NCI-H2029 treated with DMSO at 0.1 percent for 48 hours (cell line): ENCODE measurements around the gene HK3.

ENCODE experiments used
- DNase-seq: peaks from one replicate; lab custom pipeline; 2025; lab: John Stamatoyannopoulos, UW

The HK3 gene

GRCh38 chr5:176849611-176850227, 49.4 kb downstream of the HK3 start:
- DNase-seq: no peak

DNA sequence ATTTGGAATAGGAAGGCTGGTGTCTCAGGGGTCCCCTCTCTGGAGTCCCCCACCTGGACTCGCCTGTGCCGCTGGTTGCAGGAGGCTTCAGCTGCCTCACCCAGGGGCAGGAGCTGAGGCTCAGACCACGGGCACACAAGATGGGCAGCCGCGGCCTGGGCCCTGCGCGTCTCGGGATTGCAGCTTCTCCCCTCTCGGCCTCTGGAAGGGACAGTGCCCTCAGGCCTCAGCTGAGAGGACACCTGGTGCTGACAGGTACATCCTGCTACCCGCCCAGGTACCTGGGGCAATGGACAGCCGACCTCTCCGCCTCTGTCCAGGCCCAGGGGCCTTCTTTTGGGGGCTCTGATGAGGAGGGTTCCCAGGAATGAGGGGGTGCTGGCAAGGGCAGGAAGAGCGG, 50.5 kb downstream of the HK3 start:
- DNase-seq: no peak

DNA sequence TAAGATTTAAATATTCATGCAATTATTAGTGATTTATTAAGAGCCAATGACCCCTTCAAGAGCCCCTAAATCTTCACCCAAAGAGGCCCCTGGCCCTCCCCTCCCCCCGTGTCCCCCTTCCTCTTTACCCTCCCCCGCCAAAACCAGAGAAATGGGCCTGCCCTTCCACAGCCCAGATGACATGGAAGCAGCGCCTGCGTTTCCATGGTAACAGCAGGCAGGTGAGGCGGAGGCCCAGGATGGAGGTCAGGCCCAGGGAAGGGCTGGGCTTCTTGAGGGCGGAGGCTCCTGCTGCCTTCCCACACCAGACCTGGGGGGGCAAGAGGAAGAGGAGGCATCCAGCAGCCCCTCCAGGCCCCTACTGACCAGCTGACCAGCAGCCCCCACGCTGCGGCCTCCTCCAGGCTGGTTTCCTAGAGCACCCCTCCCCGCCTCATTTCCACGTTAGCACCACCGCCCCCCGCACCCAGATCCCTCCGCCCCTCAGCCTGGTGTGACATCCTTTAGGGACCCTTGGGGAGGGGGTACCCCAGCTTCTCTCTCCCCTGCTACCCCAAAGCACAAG, 51.3 kb downstream of the HK3 start:
- no peak for DNase-seq

- DNase-seq: no peak
Observed at GRCh38 chr5:176847148-176847547, 52.0 kb downstream of the HK3 start.

GRCh38 chr5:176846335-176847140, 52.6 kb downstream of the HK3 start:
- no peak for DNase-seq

DNA sequence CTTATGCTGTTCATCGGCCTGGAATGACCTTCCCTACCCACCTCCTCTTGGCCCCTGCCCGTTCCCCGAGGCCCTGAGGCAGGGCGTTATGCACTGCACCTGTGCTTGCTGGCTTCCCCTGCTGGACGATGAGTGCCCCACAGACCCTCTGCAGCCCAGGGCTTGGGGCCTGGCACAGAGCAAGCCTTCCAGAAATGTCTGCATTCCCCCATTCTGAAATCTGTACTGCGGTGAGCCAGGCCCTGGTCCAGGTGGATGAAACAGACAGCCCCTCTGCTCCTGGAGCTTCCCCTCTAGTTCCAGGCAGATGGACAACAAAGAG, 53.8 kb downstream of the HK3 start:
- DNase-seq: no peak

GRCh38 chr5:176844706-176845391, 54.3 kb downstream of the HK3 start:
- DNase-seq: peak; percentile 33

DNA sequence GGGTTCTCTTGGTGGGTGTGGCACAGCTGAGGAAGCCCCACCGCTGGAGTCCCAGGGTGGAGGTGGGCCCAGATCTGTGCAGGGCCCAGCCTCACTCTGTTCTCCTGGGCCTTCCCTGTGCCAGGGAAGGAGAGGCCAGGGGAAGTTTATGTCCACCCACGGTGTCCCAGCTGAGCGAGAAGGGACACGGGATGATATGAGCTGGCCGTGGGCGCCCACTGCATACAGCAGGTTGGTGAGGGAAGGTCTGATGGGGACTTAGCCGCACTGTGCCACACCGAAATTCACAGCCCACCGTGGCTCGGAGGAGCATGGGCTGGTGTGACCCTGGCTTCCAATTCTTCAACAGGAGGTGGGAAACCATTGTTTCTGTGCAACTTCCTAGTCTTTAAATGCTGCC, 54.9 kb downstream of the HK3 start:
- DNase-seq: no peak

- no peak for DNase-seq
Observed at GRCh38 chr5:176843673-176844072, 55.5 kb downstream of the HK3 start.

DNA sequence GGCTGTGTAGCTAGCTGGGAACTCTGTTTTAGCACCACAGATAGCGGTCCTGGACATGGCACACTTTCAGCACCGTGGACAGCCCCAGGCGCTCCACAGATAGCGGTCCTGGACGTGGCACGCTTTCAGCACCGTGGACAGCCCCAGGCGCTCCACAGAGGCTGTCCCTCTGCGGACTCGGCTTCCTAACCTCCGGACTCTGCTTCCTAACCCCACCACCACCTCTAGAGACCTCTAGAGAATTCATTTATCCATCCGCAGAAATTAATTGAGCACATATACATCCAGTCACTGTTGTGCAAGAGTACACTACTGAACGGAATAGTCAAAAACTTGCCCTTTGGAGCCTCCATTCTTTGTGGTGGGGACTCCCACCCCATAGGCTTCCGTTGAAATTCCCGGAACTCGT, 61.4 kb downstream of the HK3 start:
- no peak for DNase-seq

DNA sequence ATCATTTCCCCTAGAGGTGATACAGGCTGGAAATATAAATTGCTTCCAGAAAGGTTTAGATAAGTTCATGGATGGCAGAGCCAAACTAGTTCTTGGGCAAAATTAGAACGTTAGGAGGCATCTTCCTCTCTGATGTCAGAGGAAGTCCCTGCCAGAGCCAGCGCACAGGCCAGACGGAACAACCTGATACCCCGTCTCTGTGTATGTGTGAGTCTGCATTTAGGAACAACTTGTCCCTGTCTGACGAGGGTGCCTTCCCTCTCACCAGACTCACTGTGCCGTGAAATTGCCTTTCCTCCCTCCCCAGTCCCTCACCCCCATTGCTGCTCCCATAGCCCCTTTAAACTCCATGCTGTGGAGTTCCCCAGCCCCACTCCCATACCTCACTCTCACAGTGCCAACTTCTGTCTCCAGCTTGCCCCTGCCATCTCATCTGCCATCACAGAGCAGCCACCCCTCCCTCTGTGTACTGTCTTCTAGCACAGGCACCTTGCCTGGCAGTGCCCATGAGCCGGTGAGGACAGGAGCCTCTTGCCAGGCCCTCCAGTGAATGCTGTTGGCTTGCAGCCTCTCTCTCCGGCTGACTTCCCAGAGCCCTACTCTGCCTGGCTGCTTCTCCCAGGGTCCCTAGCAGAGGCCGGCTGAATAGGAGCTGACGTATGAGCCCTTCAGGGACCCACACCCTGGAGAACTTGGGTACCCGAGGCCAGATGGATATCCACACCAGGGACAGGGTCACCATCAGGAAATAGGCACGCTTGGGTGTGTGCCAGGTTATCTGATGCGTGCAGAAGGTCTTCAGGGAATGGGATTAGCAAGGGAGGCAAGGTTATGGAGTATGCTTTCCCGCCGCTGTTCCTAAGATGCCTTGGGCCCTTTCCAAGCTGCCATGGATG, 62.1 kb downstream of the HK3 start:
- DNase-seq: peak; percentile 60

DNA sequence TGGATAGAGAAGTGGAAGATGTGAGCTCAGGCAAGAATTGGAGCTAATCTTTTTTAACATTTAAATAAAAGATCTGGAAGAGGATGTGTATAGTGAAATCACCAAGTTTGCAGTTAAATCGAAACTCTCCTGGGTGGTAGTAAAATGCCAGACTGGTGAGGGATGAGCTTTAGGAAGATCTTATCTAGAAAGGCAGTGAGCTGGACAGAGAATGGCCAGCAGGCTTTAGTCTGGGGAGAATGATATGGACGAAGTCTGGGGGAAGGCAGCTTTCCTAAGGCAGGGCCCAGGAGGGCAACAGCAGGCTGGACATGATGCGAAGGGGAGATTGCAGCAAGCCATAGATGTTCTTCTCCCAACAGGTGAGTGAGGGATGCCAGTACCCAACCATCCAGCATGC, 63.2 kb downstream of the HK3 start:
- no peak for DNase-seq

GRCh38 chr5:176833286-176833685, 65.9 kb downstream of the HK3 start:
- no peak for DNase-seq

DNA sequence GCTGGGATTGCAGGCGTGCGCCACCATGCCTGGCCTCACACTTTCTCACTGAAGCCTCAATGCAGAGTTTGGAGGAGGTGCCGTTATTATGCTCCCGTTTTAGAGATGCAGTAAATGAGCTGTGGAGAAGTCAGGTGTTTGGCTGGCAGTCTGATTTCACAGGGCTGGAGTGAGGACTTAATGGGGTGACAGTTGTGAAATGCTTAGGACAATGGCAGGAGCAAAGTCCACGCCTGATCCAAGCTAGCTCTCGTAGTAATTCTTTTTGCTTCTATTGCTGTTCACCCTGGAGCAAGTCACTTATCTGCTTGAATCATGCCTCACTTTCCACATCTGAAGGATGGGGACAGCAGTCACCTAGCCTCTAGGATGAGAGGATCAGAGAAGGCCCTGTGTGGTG, 67.0 kb downstream of the HK3 start:
- DNase-seq: no peak

- DNase-seq: no peak
Observed at GRCh38 chr5:176831425-176831824, 67.7 kb downstream of the HK3 start.

DNA sequence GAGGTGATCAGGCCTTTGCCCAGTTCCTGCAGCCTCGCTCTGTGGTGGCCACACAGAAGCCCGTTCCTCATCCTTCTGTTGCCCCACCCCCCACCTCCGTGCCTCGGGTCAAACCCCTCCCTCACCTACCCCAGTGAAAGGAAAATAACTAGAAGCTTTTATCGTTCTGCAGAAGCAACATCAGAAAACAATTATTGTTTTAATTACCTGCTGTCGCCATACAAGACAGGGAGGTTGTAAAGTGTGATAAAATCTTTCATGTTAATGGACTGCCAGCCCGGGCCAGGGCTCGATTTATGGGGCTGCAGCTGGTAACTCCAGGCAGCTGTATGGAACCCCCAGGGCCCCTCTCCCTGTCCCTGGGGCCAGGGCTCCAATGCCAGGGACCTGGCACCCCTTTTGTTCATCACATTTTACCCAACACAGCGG, 68.1 kb downstream of the HK3 start:
- DNase-seq: no peak
